ENCODE results near the gene ELFN2. TPM values are rescaled to one million over a fixed set of nuclear protein-coding genes. Genes with fewer than 3 reads are reported as not detected.

The ELFN2 gene
- total RNA-seq, 1 donor from 2014 or later, result 0.82 TPM

DNA sequence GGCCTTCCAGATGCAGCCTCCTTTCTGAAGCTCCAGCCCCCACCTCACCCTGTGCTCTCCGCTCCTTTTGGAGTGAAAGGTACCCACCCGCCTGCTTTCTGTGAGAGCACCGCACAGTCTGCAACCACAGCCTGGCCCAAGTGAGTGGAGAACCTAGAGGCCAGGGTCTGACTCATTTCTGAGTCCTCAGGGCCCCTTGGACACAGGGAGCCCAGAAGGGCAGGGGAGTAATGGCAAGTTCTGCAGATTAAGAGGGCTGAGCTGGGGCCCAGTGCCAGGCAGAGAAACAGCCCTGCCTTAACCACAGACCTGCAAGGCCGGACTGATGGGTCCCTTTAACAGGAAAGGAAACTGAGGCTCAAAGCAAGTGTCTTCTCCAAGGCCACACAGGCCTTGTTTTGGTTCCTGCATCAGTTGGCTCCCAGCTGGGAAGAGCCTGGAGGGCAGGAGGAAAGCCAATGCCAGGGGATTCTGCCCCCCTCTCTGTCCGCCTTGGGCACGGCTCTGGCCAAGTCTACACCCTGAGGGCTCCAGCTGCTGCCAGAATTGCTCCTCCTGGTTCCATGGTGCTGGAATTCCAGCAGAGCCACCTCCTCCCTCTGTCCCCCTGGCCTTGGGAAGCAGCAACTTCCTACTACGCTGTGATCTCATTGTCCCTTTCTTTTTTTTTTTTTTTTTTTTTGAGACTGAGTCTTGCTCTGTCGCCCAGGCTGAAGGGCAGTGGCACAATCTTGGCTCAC is 89.9 kb downstream of the ELFN2 start:
- H3F3A ChIP-seq (ENCODE audit: low read depth), result peaks cover 48% of the 10 kb centered on the region
- no peaks in the 10 kb centered on the region for H3K9me3 ChIP-seq (ENCODE audit: low read depth)
- H3K36me3 Mint-ChIP-seq, result no peaks in the 10 kb centered on the region
- no peak for DNase-seq (ENCODE audit: low spot score)
- H3K27ac Mint-ChIP-seq, result no peak overlapping the region
- no peaks in the 10 kb centered on the region for H3K9me3 Mint-ChIP-seq
- no peak overlapping the region for H3K27ac ChIP-seq
- H3K4me3 Mint-ChIP-seq, result no peak overlapping the region
- no peak overlapping the region for H3K9ac ChIP-seq
- peaks cover 56% of the 10 kb centered on the region for H3K27me3 Mint-ChIP-seq (ENCODE audit: insufficient read depth, low read depth)
- H3K4me1 ChIP-seq, result peaks cover 31% of the 10 kb centered on the region
- no peak overlapping the region for H2AFZ ChIP-seq (replicated peaks)
- no peaks in the 10 kb centered on the region for H3K79me2 ChIP-seq (ENCODE audit: low read depth)
- no peaks in the 10 kb centered on the region for H4K20me1 ChIP-seq (ENCODE audit: low read depth)
- H3K4me3 ChIP-seq, result no peak overlapping the region
- no peaks in the 10 kb centered on the region for H3K36me3 ChIP-seq
- TF ChIP-seq EZH2phosphoT487 (IDR thresholded peaks at IDR 0.05), result no peak
- no peak for TF ChIP-seq EZH2 (IDR thresholded peaks at IDR 0.05)
- no peak for TF ChIP-seq CTCF (IDR thresholded peaks at IDR 0.05)
- H3K27me3 ChIP-seq, result peaks cover 35% of the 10 kb centered on the region
- H3K4me1 Mint-ChIP-seq, result peaks cover 40% of the 10 kb centered on the region
- no peak overlapping the region for H3K4me2 ChIP-seq

DNA sequence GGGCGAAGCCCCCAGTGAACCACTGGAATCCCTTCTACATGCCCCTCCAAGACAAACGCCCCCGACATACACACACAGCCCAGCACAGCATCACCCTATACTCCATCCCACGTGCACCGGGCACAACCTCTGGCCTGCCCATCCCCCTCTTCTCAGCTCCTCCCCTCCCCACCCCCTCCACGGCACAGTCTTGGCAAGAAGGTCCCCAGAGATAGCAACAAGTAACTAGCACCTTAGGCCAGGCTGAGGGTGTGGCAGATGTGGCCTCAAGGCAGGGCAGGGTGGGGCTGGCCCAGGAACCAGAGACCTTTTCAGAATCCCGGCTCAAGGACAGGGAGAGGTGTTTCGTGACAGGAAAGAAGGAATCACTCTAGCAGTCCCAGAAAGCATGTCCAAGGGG is 90.7 kb downstream of the ELFN2 start:
- H3K4me1 ChIP-seq, result peaks cover 31% of the 10 kb centered on the region
- H3K9me3 ChIP-seq (ENCODE audit: low read depth), result no peaks in the 10 kb centered on the region
- H2AFZ ChIP-seq (replicated peaks), result no peak overlapping the region
- TF ChIP-seq EZH2phosphoT487 (IDR thresholded peaks at IDR 0.05), result no peak
- no peak for TF ChIP-seq CTCF (IDR thresholded peaks at IDR 0.05)
- TF ChIP-seq EZH2 (IDR thresholded peaks at IDR 0.05), result no peak
- no peak overlapping the region for H3K9ac ChIP-seq
- Mint-ChIP-seq H3K27ac (no peak overlapping the region), H3K4me3 (no peak overlapping the region), H3K27me3 (ENCODE audit: insufficient read depth, low read depth) (peaks cover 54% of the 10 kb centered on the region), H3K9me3 (no peaks in the 10 kb centered on the region), H3K36me3 (no peaks in the 10 kb centered on the region), H3K4me1 (peaks cover 40% of the 10 kb centered on the region)
- DNase-seq (ENCODE audit: low spot score), result no peak
- H3K27me3 ChIP-seq, result peaks cover 35% of the 10 kb centered on the region
- H3K79me2 ChIP-seq (ENCODE audit: low read depth), result no peaks in the 10 kb centered on the region
- H4K20me1 ChIP-seq (ENCODE audit: low read depth), result no peaks in the 10 kb centered on the region
- H3F3A ChIP-seq (ENCODE audit: low read depth), result peaks cover 46% of the 10 kb centered on the region
- H3K27ac ChIP-seq, result no peak overlapping the region
- H3K36me3 ChIP-seq, result no peaks in the 10 kb centered on the region
- H3K4me2 ChIP-seq, result no peak overlapping the region
- H3K4me3 ChIP-seq, result no peak overlapping the region

- Histone ChIP-seq H3K4me1 (peaks cover 32% of the 10 kb centered on the region), H3K9me3 (ENCODE audit: low read depth) (no peaks in the 10 kb centered on the region), H3K79me2 (ENCODE audit: low read depth) (no peaks in the 10 kb centered on the region), H3K9ac (no peak overlapping the region), H3F3A (ENCODE audit: low read depth) (peaks cover 38% of the 10 kb centered on the region), H3K27me3 (peaks cover 35% of the 10 kb centered on the region), H3K36me3 (no peaks in the 10 kb centered on the region), H3K4me3 (peak overlapping the region; percentile 36), H3K27ac (no peak overlapping the region), H3K4me2 (peak overlapping the region; percentile 81), H2AFZ (replicated peaks) (peak overlapping the region; percentile 70), H4K20me1 (ENCODE audit: low read depth) (no peaks in the 10 kb centered on the region)
- Mint-ChIP-seq H3K4me3 (peak overlapping the region; percentile 18), H3K36me3 (no peaks in the 10 kb centered on the region), H3K27me3 (ENCODE audit: insufficient read depth, low read depth) (peaks cover 53% of the 10 kb centered on the region), H3K9me3 (no peaks in the 10 kb centered on the region), H3K27ac (no peak overlapping the region), H3K4me1 (peaks cover 43% of the 10 kb centered on the region)
- peak; percentile 51 for DNase-seq (ENCODE audit: low spot score)
- TF ChIP-seq EZH2 (IDR thresholded peaks at IDR 0.05), result no peak
- TF ChIP-seq CTCF (IDR thresholded peaks at IDR 0.05), result no peak
Measured at GRCh38 chr22:37335806-37336199, 91.5 kb downstream of the ELFN2 start.

Data from neural progenitor cell (in vitro differentiated cells).